ENCODE data around the gene CMIP.
"Not testable (repeated sequence)": the region's sequence is repeated elsewhere in the genome, so short reads cannot be mapped to it uniquely, and the experiment has no call there.

CMIP gene

DNA sequence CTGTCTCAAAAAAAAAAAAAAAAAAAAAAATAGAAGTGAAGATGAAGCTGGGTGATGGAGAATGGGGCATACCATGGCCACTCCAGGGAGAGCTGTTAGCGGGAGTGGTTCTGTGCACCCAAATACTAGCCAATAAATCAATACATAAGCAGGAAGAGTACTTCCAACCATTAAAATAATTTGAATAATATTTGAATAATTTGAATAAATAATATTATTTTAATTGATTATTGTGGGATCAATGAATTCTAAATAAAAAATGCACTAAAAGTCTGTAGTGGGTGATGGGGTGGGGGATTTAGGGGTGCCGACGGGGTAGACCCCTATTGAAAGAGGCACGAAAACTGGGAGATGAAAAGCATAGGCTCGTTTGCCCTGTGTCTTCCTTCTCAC, 41.4 kb upstream of the CMIP start:
- TF ChIP-seq CTCF (IDR thresholded peaks at IDR 0.05; ENCODE audit: low read length, missing control alignments), result no peak
- H3K4me3 ChIP-seq (replicated peaks; ENCODE audit: low read depth, low read length), result no peak overlapping the region

GRCh38 chr16:81403601-81404391, 40.8 kb upstream of the CMIP start:
- no peak overlapping the region for H3K4me3 ChIP-seq (replicated peaks; ENCODE audit: low read depth, low read length)
- peak; percentile 73 for DNase-seq (ENCODE audit: low read depth)
- peak; percentile 83 for TF ChIP-seq CTCF (IDR thresholded peaks at IDR 0.05; ENCODE audit: low read length, missing control alignments)

More for the DNA sequence above, 41.4 kb upstream of the CMIP start:
- no peak for DNase-seq (ENCODE audit: low read depth)

- not testable (repeated sequence) for DNase-seq (ENCODE audit: low read depth); H3K4me3 ChIP-seq (replicated peaks; ENCODE audit: low read depth, low read length)
Measured at GRCh38 chr16:81405002-81405401, 39.6 kb upstream of the CMIP start.

DNA sequence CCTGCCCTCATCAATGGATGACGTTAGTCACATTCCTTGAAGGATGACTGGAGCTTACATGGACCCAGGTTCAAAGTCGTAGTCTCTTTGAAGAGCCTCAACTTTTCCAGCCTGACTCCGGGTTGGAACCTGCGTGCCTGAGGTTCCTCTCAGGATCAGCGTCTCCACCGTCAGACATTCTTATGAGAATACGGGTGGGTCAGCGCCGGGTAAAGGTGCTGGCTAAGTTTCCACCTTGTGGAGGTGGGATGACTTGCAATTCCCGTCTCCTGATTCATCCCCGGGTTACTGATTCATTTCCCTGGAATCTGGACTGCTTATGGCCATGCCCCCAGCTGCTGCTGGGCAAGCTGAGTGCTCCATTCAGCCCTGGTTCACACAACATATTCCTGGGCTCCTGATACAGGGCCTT, 38.9 kb upstream of the CMIP start:
- peak; percentile 22 for TF ChIP-seq CTCF (IDR thresholded peaks at IDR 0.05; ENCODE audit: low read length, missing control alignments)
- peak; percentile 92 for DNase-seq (ENCODE audit: low read depth)
- no peak overlapping the region for H3K4me3 ChIP-seq (replicated peaks; ENCODE audit: low read depth, low read length)

GRCh38 chr16:81408409-81408950, 36.1 kb upstream of the CMIP start:
- no peak for TF ChIP-seq CTCF (IDR thresholded peaks at IDR 0.05; ENCODE audit: low read length, missing control alignments)
- H3K4me3 ChIP-seq (replicated peaks; ENCODE audit: low read depth, low read length), result no peak overlapping the region
- DNase-seq (ENCODE audit: low read depth), result no peak

- DNase-seq (ENCODE audit: low read depth), result no peak
Measured at GRCh38 chr16:81409016-81409556, 35.5 kb upstream of the CMIP start.

More at GRCh38 chr16:81409016-81409556, 35.5 kb upstream of the CMIP start:
- TF ChIP-seq CTCF (IDR thresholded peaks at IDR 0.05; ENCODE audit: low read length, missing control alignments), result no peak
- no peak overlapping the region for H3K4me3 ChIP-seq (replicated peaks; ENCODE audit: low read depth, low read length)
